ENCODE measurements around the gene PID1.

The PID1 gene

DNA sequence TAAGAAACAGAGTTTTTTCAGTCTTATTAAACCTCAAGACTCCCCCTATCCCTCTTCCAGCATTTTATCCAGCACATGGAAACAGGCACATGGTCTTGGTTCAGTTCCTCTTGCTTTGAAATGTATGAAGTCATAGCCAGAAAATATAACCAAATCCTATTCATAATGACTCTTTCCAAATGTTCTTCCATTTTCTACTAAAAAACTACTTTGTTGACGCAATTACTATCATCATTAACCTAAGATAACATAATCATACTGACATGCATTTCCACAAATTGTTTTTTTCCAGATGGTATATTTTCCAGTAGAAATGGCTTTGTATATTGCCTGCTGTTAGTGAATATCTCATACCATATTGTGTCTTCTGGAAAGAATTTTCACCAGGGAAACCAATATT, 261.3 kb downstream of the PID1 start:
- no peak for DNase-seq (ENCODE audit: low spot score)

GRCh38 chr2:229003256-229003655, 267.8 kb downstream of the PID1 start:
- no peak for DNase-seq (ENCODE audit: low spot score)

GRCh38 chr2:229001196-229001595, 269.9 kb downstream of the PID1 start:
- no peak for DNase-seq (ENCODE audit: low spot score)

GRCh38 chr2:228999326-228999725, 271.8 kb downstream of the PID1 start:
- DNase-seq (ENCODE audit: low spot score): no peak

DNA sequence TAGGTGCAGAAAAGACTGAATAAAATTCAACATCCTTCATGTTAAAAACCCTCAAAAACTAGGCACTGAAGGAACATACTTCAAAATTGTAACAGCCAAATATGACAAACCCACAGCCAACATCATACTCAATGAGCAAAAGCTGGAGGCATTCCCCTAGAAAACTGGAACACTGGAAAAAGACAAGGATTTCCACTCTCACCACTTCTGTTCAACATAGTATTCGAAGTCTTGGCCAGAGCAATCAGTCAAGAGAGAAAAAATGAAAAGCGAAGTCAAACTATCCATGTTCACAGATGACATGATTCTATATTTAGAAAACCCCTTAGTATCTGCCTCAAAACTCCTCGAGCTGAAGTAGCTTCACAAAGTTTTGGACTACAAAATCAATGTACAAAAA, 282.3 kb downstream of the PID1 start:
- no peak for DNase-seq (ENCODE audit: low spot score)

DNA sequence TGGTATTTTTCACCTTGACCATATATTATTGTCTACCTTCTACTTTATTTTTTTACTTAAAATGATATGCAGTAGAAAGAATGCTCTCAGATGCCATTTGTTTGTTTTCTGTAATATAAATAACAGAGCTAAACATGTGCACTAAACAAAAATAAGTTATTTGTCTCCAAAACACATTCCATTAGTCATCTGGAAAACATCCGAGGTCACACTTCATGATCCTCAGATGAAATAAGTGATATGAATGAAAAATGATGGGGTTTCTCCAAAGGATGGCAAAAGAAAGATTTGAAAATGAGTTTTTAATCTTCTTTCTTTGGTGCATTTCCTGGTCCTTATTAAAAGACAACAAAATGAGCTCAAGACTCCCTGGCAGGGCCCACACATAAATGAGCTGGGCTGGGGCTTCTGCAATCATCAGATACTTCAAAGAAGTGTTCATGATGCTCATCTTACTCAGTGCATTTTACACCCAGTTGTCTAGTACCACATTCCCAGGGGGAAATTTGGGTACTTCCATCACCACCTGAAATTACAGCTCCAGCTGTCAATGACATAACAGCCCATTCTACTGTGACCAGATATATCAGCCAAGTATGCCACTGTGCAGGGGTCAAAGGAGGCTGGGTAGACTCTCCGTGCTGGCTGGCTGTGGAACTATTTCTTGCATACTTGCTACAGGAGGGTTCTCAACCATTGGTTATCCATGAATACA, 283.5 kb downstream of the PID1 start:
- DNase-seq (ENCODE audit: low spot score): no peak

GRCh38 chr2:228986961-228987360, 284.1 kb downstream of the PID1 start:
- DNase-seq (ENCODE audit: low spot score): no peak

GRCh38 chr2:228983700-228984099, 287.4 kb downstream of the PID1 start:
- no peak for DNase-seq (ENCODE audit: low spot score)

DNA sequence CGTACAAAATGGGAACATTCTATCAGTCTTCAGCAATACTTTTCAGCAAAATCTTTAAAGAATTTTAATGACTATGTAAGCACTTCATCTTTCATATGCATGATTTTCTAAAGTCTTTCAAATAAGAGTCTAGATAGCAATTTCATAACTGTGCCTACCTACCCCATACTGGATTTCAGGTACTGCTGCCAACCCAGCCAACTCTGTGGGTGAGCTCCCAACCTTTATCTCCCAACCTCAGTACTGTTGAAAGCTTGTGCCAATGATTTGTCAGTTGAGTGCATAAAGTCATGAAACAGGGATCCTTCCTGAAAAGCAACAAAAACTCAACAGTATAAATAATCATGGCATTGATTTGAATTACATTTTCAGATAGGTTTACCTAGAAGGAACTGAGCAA, 296.9 kb downstream of the PID1 start:
- no peak for DNase-seq (ENCODE audit: low spot score)

All from D341Med (cell line).